ENCODE results near the gene MYO6.

GRCh38 chr6:75727206-75727605, 21.8 kb upstream of the MYO6 start:
- TF ChIP-seq, protein P1, sequence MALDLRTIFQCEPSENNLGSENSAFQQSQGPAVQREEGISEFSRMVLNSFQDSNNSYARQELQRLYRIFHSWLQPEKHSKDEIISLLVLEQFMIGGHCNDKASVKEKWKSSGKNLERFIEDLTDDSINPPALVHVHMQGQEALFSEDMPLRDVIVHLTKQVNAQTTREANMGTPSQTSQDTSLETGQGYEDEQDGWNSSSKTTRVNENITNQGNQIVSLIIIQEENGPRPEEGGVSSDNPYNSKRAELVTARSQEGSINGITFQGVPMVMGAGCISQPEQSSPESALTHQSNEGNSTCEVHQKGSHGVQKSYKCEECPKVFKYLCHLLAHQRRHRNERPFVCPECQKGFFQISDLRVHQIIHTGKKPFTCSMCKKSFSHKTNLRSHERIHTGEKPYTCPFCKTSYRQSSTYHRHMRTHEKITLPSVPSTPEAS (tag by site-specific recombination; IDR thresholded peaks at IDR 0.05) = no peak
- TF ChIP-seq WT1 (tag by site-specific recombination; IDR thresholded peaks at IDR 0.05) (no peak), ZNF274 (IDR thresholded peaks at IDR 0.05; ENCODE audit: low read length) (no peak), ZNF274 (tag by site-specific recombination; IDR thresholded peaks at IDR 0.05; ENCODE audit: borderline replicate concordance) (no peak), ZNF768 (tag by site-specific recombination; IDR thresholded peaks at IDR 0.05) (no peak), CTCF (tag by site-specific recombination; IDR thresholded peaks at IDR 0.05) (no peak), ZNF423 (tag by site-specific recombination; IDR thresholded peaks at IDR 0.05) (no peak), REST (tag by site-specific recombination; IDR thresholded peaks at IDR 0.05) (no peak), ZNF24 (tag by site-specific recombination; IDR thresholded peaks at IDR 0.05) (no peak), TCF7L2 (IDR thresholded peaks at IDR 0.05; ENCODE audit: borderline replicate concordance, low read depth, low read length) (no peak), ZNF626 (tag by site-specific recombination; IDR thresholded peaks at IDR 0.05) (no peak)
- TF ChIP-seq, protein P2, sequence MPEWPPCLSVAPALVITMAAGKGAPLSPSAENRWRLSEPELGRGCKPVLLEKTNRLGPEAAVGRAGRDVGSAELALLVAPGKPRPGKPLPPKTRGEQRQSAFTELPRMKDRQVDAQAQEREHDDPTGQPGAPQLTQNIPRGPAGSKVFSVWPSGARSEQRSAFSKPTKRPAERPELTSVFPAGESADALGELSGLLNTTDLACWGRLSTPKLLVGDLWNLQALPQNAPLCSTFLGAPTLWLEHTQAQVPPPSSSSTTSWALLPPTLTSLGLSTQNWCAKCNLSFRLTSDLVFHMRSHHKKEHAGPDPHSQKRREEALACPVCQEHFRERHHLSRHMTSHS (tag by site-specific recombination; IDR thresholded peaks at IDR 0.05) = no peak
- TF ChIP-seq, protein P3, sequence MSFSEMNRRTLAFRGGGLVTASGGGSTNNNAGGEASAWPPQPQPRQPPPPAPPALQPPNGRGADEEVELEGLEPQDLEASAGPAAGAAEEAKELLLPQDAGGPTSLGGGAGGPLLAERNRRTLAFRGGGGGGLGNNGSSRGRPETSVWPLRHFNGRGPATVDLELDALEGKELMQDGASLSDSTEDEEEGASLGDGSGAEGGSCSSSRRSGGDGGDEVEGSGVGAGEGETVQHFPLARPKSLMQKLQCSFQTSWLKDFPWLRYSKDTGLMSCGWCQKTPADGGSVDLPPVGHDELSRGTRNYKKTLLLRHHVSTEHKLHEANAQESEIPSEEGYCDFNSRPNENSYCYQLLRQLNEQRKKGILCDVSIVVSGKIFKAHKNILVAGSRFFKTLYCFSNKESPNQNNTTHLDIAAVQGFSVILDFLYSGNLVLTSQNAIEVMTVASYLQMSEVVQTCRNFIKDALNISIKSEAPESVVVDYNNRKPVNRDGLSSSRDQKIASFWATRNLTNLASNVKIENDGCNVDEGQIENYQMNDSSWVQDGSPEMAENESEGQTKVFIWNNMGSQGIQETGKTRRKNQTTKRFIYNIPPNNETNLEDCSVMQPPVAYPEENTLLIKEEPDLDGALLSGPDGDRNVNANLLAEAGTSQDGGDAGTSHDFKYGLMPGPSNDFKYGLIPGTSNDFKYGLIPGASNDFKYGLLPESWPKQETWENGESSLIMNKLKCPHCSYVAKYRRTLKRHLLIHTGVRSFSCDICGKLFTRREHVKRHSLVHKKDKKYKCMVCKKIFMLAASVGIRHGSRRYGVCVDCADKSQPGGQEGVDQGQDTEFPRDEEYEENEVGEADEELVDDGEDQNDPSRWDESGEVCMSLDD (tag by site-specific recombination; IDR thresholded peaks at IDR 0.05) = no peak
